Occipital lobe (tissue), 2 donors: Measurements from ENCODE around the gene EIF2B2. TPM values are rescaled to one million over a fixed set of nuclear protein-coding genes. Genes with fewer than 3 reads are reported as not detected.
"Not testable (repeated sequence)": the region's sequence is repeated elsewhere in the genome, so short reads cannot be mapped to it uniquely, and the experiment has no call there.

Source experiments
- DNase-seq: peaks from one replicate; lab custom pipeline; 2025; lab: John Stamatoyannopoulos, UW
- total RNA-seq: library from RNA; depleted of rRNA; stranded (reverse); fragments of >200 nt; gene quantifications from one replicate; pipeline ENCODE4 v1.2.3, GENCODE V29; 2014

Gene EIF2B2
- total RNA-seq, 1 donor from 2014 or later = 20.3 TPM

DNA sequence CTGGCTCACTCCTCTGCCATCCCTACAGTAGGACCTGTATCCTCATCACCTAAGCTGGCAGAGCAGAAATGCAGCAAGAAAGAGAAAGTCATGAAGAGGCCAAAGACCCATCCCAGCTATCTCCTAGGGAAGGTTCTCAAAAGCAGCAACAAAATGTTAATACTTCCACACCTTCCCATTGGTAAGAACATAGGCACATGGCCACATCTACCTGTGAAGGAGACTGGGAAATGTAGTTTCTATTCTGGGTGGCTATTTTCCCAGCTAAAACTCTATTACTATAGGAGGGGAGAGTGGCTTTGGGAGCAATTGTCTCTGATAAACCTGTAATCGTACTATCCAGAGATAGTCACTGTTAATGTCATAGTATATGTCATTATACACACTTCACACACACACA lies 13.7 kb upstream of the EIF2B2 start:
- no peak for DNase-seq

DNA sequence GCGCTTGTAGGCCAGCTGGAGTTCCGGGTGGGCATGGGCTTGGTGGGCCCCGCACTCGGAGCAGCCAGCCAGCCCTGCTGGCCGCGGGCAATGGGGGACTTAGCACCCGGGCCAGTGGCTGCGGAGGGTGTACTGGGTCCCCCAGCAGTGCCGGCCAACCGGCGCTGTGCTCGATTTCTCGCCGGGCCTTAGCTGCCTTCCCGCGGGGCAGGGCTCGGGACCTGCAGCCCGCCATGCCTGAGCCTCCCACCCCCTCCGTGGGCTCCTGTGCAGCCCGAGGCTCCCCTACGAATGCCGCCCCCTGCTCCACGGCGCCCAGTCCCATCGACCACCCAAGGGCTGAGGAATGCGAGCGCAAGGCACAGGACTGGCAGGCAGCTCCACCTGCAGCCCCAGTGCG lies 8.5 kb upstream of the EIF2B2 start:
- not testable (repeated sequence) for DNase-seq

DNA sequence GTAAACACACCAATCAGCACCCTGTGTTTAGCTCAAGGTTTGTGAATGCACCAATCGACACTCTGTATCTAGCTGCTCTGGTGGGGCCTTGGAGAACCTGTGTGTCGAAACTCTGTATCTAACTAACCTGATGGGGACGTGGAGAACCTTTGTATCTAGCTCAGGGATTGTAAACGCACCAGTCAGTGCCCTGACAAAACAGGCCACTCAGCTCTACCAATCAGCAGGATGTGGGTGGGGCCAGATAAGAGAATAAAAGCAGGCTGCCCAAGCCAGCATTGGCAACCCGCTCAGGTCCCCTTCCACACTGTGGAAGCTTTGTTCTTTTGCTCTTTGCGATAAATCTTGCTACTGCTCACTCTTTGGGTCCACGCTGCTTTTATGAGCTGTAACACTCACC lies 6.9 kb upstream of the EIF2B2 start:
- DNase-seq = not testable (repeated sequence)

DNA sequence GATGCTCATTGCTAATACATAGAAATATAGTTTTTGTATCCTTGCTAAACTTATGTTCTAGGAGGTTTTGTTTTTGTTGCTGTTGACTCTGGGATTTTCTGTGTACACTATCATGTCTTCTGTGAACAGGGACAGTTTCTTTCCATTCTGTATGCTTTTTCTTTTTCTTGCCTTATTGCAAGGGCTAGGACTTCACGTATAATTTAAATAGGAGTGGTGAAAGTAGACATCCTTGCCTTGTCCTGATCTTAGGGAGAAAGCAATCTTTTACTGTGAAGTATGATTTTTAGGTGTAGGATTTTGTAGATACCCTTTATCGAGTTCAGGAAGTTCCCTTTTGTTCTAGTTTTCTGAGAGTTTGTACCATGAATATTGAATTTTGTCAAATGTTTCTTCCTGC lies 1.5 kb upstream of the EIF2B2 start:
- no peak for DNase-seq

DNA sequence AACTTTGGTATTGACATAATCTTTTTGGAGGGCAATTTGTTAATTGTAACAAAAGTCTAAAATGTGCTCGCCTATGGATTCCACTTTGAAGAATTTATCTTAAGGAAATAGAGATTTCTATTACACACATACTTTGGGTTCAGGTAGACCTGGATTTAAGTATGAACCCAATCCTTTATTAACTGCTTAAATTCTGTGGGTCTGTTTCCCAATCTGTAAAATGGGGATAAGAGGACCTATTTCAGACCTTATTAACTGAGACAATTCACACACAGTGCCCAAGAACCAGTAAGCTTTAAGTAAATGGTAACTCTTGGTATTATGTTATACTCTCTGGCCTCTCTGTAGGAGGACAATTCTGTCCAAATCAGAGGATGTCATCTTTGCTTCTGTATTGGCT lies 822 bp upstream of the EIF2B2 start:
- no peak for DNase-seq

DNA sequence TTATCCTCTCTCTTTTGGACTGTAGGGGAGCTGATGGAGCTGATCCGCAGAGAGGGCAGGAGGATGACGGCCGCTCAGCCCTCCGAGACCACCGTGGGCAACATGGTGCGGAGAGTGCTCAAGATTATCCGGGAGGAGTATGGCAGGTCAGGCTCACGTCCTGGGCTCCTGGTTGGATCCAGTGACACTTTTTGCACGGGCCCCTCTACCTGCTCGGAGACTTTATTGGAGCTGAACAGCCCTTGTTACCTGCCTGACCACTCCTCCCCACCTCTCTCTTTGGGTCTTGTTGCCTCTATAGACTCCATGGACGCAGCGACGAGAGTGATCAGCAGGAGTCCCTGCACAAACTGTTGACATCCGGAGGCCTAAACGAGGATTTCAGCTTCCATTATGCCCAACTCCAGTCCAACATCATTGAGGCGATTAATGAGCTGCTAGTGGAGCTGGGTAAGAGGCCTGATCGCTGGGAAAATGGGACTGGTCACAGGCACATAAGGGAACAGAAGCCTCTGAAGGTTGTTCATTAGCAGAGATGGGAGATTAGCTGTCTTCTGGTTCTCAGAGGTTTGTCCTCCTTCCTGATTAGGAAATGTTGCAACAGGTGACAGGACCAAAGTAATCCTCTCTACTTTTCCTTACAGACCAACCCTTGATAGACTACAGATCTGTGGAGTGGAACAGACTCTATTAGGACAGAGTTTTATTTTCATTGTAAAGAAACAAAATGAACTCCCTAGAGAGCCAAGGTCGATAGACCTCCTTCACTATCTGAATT lies 718 bp downstream of the EIF2B2 start:
- no peak for DNase-seq

DNA sequence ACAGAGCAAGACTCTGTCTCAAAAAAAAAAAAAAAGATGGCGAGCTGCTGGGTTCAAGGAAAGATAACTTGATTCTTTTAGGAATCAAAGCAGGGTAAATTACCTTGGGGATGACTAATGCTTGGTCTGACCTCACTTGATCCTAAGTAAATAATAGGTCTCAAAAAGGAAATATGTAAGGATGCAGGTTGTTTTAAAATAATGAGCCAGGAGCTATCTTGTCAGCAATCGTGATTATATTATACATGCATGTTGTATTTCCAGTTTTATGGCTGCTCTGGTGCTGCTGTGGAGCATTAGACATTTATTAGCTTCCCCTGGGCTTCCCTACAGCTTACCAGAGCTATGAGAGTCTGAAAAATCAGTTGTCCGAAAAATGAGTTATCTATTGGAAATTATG lies 2.6 kb downstream of the EIF2B2 start:
- DNase-seq = no peak

DNA sequence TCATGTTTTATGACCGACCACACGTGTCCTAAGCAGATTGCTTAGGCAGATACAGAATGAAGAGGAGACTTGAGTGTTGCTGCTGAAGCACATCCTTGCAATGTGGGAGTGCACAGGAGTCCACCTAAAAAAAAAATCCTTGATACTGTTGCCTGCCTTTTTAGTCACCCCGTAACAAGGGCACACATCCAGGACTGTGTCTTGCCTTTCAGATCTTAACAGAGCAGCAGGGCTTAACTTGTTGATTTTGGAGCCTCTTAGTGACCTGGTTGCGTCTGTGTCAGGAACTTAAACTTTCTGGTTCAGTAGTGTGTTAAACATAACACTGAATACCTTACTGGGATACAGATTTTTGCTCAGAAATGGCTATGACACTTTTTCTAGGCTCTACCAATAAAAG lies 6.5 kb downstream of the EIF2B2 start:
- DNase-seq = no peak

DNA sequence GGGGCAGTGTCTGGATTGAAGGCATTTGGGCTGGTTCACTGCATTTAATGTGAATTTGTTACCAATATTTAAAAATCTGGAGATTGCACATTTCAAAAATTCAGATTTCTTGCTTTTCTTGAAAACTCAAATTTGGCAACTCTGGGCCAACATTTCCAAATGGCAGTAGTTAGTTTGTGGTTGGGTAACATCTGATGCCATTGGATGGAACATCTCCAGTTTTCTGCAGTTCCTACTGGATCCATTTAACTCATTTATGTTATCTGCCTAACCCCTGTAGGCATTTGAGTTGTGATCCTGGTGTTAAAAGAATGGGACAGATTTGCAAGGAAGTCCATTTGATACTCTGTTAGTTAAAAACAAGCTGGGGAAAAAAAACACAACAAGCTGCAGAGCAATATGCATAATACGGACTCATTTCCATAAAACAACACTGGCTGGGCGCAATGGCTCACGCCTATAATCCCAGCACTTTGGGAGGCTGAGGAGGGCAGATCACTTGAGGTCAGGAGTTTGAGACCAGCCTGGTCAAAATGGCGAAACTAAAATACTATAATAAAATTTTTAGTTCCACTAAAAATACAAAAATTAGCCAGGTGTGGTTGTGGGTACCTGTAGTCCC lies 7.9 kb downstream of the EIF2B2 start:
- no peak for DNase-seq

DNA sequence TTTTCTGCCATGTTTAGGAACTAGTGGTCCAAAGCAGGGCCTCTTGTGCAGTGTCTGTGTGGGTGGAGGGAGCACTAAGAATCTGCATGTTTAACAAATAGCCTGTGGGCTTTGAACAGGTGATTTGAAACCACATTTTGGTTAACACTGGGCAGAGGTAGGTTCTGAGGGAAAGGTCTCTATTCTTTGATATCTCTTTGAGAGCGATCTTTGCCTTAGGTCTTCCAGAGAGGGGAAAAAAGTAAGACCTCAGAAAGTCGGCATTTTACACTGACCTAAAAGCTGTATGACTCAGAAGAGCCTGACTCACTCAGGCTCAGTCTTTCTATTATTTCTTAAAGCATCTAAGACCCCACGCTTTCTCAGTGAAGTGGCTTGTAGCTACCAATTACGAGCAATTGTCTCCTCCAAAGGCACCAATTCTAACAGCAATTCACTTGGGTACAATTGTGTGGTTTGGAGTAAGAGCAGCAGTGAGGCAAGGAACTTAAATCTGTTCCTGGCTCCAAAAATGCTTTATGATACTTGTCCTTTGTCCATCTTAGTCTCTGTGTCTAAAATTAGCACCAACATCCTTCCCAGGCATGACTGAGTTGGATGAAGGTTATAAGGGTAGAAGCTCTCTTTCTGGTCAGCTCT lies 8.8 kb downstream of the EIF2B2 start:
- no peak for DNase-seq

DNA sequence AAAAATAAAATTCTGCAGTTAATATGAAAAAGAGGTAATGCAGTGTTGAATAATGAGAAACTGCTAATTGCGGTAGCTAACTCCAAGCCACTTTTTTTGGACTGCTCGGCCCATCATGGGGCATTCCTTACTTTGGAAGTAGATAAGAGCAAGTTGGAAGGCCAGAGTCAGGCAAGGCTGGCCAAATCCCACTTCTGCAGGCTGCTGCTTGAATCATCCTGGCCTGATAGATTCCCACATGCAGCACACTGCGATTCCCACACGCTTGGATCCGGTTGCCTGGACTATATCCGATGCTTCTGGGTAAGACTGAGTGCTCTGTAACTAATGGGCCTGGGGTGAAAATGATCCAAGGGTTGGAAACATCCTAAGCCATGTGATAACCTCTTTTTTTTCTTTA lies 10.6 kb downstream of the EIF2B2 start:
- DNase-seq = no peak

DNA sequence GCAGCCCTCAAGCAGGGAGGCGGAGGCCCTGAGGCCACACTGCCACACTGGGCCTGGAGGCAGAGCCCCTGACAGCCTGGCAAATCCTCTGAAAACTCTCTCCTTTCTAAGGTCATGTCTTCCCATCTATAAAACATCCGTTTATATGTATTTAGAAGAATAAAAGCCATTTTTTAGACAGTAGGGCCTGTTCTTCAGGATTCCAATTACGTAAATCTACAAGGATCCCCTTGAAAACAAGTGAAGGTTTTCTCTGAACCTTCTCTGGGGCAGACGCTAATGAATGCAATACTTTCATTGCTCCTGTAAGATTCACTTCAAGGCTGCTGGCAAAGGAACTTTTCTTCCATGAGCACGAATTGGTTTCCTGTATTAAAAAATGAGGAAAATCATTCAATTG lies 12.8 kb downstream of the EIF2B2 start:
- no peak for DNase-seq

DNA sequence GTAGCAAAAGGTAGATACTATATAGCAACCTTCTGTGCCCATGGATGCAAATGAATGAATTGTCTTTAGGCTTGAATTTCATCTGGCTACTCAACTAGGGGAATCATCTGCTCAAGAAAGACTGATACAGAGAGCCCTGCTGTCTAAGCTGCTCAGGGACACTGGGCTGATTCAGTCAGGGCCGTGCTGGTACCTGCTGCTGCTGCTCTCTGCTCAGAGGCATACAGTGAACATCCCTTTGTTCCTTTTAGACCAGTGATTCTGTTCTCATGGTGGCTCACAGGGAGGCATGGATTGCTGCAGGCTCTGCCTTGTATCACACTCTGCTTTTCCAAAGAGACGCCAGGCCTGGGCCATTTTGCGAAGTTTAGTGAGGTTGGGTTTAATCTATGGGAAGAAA lies 14.1 kb downstream of the EIF2B2 start:
- no peak for DNase-seq

DNA sequence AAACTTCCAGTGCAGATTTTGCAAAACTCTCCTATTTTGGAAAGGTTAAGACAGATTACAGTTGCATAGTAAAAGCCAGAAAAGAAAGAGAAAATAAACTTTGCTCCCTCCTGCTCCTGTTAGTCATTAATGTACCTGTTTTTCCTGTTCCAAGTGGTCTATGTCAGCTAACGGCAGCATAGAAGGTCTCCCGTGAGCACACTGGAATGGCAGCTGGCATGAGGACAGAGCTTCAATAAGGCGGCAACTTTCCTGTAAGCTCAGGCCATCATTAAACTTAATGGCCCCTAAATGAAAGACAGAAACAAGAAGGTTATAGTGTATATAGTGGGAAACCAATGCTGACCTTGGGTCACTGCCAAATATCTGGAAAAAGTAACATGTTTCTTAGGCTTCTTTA lies 16.0 kb downstream of the EIF2B2 start:
- no peak for DNase-seq

DNA sequence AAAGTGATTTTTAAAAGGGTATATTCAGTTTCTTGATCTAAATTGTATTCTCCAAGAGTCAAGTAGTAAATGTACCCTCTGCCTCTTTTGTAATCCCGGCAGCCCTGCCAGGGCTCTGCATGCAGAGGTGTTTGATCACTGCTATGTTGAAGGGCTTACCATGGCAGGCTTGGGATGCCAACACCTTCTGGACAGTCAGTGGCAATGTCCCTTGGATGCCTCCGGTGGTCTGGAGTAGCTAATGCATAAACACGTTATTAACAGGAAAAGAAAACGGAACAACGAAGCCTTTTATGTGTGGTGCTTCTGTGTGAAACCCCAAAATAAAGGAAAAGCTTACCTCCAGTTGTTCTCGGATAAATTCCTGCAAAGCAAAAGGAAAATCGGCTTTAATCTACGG lies 19.9 kb downstream of the EIF2B2 start:
- no peak for DNase-seq

DNA sequence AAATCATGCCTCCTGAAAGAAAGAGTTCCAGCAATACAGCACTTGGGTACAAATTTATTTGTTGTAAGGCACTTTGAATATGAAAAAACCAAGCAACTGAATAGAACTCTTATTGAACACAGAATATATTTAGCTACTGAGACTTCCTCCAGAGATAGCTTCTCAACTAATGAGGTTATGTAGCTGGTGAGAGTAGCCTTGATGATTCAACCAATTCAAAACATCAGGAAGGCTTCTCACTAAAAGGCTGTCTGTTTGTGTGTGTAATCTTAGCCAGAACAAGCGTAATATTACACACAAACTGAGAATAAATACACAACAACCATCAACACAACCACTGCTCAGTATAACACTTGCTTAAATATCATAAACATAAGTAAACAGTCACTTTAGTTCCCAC lies 20.4 kb downstream of the EIF2B2 start:
- no peak for DNase-seq

DNA sequence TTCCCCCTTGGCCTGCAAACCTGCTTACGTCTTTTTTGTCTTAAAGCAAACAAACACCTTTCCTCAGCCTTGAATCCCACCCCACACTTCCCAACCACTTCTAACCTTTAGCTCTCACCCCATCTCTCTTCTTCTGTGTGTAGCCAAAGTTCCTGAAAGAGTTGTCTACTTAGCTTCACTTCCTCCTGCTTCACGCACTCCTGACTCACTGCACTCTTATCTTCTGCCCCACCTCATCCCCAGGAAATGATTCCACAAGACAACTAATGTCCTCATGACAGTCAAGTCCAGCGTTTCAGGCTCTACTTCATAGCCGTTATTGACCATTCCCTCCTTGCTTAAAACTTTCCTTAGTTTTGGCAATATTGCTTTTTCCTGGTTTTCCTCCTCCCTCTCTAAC lies 22.4 kb downstream of the EIF2B2 start:
- DNase-seq = no peak

DNA sequence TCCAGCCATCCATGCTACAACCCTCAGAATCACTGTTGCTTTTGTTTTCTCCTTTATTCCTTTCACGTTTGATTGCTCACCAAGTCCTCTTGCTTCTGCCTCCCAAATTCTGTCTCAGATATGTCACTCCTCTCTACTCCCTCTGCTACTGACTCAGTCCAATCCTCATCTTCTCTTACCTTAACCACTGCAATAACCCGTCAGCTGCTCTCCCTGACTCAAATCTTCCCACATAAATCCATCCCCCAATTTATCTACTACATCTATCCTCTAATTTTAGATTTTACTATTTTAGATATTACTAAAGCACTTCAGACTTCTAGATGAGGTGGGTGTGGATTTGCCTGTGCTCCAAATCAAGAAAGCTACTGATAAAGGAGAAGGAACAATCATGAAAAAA lies 23.2 kb downstream of the EIF2B2 start:
- DNase-seq = no peak

DNA sequence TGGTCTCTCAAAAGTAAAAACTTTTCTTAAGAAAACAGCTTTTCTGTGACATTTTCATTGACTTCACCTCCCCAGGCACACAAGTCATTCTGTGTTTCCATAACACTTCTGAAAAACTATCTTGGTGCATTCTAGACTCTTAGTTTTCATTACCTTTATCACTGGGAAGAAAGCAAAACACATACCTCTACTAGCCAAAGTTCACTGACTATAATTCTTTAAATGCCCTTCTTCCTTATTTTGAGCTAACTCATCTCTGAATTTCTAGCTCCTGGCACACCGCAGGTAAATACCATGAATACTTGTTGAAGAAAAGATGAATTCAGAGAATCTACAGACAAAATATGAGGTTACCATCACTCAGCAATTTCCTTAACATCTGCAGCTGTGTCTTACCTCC lies 27.4 kb downstream of the EIF2B2 start:
- DNase-seq = no peak

DNA sequence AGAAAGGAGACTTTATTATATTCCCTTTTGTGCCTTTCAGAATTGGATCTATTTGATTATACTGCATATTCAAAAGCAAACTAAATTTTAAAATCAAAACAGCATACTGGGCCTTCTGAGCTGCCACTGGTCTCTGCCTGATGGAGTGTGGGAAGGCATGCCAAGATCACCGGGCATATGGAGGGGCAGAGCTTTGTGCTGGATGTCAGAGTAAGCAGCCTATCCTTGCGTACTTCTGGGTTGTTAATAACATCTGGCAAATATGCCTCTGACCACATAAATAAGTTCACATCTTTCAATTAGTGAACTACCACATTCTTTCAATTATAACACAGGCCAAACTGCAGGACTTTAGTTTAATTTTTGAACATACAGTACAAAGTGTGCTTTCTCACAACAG lies 30.2 kb downstream of the EIF2B2 start:
- no peak for DNase-seq

DNA sequence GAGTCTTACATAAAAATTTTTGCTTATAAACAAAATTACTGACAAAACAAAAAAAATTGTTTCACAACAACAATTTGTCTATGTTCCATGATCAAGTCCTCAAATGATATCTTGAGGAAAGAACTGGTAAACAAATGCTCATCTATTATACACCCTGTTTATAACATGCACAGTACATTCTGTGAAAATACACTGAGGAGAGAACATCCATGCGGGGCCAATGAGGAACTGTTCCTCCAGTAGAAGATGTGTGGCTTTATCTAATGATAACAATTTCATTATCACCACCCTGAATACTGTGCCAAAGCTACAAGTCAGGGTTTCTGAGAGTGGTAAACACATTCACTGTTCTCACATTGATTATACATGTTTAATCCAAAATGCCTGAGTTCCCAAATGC lies 37.8 kb downstream of the EIF2B2 start:
- DNase-seq = no peak

DNA sequence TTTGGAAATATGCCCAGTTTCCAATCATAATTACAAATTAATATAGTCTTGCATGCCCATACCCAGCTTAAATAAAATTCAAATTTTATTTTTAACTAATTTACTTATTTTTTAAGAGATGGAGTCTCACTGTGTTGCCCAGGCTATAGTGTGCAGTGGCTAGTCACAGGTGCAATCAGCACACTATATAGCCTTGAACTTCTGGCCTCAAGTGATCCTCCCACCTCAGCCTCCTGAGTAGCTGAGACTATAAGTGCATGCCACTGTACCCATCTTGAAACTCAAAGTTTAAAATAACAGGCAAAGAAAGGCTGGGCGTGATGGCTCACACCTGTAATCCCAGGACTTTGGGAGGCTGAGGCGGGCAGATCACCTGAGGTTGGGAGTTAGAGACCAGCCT lies 38.2 kb downstream of the EIF2B2 start:
- no peak for DNase-seq

DNA sequence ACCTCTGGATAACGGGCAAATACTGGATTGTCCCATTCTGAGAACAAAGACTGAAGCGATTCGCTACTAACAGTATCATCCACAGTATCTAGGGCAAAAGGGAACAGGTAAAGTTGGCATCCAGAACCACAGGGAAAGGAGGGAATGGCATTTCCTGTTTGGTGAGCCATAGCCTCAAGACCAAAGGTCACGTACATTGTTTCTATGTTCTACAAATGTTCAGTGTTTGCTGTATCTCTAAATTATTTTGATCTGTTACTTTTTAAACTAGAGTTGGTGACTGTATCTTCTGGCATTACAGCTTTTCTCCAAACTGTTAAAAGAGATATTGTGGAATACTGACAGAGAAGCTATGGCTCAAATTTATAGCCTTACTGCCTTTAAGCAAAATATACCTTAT lies 38.9 kb downstream of the EIF2B2 start:
- DNase-seq = no peak
